Measurements from ENCODE around the gene CBFB.

The CBFB gene

DNA sequence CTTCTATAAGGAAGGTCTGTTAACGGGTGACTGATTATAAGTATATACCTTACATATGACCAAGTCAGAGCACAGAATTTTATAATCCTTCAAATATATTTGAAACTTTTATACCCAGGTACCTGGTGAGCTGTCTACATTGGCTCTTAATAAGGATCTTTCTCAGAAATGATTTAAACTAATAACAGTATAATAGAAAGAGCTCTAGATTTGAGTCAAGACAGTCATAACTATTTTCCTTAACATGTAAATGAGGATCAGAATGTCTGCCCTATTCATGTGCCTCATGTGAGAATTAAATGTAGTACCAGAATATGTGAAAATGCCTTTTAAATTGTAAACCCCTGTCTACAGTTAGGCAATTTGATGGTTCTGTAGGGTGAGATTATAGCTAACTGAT lies 14.5 kb downstream of the CBFB start:
- no peak for DNase-seq

DNA sequence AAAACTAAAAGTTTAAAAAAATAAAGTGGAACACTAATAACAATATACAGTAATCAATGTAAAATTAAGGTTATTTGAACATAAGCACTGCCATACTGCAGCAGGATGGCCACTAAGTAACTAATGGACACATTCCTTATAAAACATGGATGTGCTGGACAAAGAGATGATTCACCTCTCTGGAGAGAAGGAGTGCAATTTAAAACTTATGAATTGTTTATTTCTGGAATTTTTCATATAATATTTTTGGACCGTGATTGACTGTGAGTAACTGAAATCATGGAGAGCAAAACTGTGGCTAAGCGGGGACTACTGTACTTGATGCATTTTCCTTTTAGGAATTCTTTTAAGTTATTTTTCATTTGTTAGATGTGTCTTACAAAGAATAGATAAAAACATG lies 21.8 kb downstream of the CBFB start:
- no peak for DNase-seq

DNA sequence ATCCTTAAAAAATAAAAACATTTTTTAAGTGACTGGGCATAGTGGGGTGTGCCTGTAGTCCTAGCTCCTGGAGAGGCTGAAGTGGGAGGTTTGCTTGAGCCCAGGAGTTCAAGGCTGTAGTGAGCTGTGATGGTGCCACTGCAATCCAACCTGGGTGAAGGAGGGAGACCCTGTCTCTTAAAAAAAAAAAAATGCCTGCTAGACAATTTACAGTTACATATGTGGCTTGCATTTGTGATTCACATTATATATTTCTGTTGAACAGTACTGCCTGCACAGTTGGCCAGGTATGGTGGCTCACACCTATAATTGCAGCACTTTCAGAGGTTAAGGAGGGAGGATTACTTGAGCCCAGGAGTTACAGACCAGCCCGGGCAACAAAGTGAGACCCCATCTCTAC lies 23.4 kb downstream of the CBFB start:
- DNase-seq, result no peak

DNA sequence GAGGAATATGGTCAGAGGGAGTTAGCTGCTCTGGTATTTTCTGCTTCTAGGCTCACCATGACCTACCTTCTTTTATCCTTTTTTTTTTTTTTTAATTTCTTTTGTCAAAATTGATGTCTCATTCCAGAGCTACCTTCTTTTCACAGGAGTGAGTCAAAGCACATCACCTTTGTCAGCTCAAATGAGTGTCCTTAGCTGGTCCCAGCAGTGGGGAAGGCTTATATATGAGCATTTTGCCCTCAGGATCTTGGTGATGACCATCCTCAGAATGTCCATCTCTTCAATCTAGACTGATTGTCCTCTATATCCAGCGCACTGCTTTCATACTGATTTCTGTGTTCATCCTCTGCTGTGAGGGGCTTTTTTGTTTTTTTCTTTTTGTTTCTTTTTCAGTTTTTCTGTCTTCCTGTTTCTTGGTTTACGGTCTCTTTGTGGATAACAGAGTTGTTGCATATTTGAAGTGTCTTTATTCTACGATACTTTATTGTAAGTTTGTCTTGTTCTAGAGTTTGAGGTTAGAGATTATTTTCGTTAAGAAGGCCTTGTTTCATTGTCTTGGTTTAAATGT lies 24.9 kb downstream of the CBFB start:
- peak in 1 of 5 donors; percentile 19 for DNase-seq

DNA sequence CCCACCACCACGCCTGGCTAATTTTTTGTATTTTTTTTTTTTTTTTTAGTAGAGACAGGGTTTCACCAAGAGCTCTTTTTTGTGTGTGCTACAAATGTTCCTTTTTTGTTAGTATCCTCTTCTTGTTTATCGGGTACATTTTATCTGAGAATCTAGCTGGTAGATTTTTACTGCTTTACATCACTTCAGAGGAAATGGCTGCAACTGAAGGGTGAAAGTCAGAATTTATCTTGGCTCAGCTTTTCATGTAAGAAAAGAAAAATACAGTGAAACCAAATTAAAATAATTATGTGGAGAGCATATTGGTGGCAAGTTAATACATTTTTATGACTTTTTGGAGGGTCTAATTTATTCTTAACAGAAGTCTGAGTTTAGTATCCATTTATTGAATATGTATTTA lies 26.0 kb downstream of the CBFB start:
- no peak for DNase-seq

DNA sequence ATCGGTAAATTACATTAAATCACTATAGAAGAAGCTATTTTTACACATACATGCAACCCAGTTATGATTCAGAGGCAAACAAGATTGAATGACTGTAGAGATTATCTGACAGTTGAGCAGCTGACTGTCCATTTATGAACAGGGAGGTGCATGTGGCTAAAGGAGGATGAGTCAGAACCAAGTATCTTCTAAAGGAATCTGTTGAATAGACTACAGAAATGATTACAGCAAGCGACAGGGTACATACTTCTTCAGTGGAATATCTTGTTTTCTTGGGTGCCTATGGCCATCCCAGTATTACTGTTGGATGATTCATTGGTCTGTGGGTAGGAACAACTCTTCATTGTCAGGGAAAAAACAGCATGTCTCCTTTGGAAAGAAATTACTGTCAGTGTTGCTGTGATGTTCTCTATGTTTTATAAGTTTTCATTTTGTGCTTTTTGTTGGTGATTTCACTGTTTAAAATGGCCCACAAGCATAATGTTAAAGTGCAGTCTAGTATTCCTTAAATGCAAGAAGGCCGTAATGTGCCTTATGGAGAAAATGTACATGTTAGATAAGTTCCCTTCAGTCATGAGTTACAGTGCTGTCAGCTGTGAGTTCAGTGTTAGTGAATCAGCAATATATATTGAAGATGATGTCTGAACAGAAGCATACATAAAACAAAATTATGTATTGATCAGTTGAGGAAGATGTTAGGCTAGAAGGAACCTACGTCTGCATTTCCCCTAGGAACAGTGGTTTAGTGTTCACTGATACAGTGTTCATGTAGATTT lies 27.0 kb downstream of the CBFB start:
- peak in 1 of 5 donors; percentile 72 for DNase-seq

DNA sequence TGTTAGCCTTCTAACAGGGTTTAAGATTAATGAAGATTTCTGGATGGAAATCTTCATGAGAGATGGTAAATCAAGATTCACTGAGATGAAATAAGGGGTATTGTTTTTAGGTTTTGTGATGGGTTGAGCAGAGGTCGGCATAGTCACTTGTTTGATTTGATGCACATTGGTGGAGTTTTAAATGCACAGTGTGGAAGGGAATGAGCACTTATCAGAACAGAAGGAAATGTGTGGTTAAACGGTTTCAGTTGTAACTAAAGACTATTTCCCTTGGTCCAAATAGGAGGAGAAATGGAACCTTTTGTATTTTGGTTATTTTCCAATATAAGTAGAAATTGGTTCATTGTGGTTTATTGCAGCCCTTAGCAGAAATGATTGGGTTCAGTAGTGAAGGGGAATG lies 34.1 kb downstream of the CBFB start:
- DNase-seq, result no peak

DNA sequence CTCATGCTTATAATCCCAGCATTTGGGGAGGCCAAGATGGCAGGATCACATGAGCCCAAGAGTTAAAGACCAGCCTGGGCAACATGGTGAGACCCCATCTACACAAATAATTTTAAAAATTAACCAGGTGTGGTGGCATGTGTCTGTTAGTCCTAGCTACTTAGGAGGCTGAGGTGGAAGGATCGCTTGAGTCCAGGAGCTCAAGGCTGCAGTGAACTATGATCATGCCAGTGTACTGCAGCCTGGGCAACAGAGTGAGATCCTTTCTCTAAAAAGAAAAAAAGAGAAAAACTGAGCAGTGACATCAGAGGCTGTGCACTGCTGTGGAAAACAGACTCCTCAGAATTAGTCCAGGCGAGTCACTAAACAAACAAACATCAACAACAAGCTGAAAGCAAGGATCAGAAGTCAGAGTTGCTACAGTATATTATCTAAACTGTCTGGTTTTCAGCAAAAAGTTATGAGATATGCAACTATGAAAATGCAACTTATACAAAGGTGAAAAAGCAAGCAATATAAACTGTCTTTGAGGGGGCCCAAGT lies 39.3 kb downstream of the CBFB start:
- DNase-seq, result no peak

DNA sequence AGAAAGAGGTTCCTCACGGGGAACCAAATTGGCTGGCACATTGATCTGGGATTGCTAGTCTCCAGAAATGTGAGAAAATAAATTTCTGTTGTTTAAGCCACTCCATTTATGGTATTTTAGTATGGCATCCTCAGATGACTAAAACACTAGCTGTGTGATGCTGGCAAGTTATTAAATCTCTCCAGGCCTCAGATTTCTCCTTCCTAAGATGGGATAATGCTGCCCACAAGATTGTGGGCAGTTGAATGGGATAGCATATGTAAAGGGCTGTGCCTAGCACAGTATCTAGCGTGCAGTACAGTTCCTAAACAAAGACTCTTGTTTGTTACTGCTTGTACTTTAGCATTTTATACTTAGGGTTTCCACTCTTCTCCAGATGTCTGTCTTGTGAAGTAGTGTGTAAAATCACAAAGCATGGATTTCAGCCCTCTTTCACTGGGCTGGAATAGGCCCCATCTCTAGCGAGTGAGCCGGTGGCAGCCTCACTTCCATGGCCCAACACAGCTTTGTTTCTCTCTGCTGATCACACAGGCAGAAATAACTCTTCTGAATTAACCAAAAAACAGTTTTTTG lies 42.6 kb downstream of the CBFB start:
- no peak for DNase-seq

DNA sequence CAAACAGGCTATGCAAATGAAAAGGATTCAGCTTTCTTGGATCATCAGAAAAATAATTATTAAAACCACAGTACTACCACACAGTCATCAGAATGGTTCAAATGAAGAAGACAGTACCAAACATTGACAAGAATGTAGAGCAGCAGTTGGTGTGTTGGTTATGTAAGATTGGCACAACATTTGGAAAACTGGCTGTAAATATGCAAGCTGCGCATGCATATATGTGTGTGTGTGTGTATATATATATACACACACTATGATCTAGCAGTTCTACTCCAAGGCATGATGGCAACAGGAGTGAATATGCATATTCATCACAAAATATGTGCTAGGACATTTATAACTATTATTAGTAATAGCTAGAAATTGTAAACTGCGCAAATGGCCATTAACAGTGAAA lies 46.4 kb downstream of the CBFB start:
- DNase-seq, result no peak

DNA sequence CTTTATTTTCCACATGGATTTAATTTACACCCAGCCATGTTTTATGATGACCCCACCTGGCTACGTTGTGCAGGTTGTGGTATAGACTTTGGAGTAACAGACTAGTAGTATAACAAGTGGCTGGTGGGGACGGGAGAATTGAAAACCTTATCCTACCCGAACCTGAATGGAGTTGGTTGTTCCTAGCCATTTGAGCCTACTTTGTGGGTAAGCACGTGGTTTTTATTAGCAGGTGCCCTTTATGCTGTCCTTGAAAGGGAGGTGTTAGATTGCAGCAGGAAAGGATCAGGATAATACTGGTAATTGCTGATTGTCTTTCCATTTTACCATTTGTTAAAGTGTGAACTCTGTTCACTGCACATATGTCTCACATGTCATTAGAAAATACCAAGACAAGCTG lies 48.9 kb downstream of the CBFB start:
- no peak for DNase-seq

DNA sequence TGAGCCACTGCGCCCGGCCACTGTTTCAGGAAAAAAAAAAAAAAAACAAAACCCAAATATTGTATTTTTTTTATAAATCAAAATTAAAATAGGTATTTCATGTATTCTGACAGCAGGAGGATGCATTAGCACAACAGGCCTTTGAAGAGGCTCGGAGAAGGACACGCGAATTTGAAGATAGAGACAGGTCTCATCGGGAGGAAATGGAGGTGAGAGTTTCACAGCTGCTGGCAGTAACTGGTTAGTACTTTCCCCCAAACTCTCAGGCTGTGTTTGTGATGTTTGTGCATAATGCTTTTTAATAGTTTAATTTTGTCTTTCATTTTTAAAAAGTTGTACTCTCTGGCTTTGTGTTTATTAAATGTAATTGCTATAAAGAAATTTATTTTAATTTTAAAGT lies 53.2 kb downstream of the CBFB start:
- no peak for DNase-seq

DNA sequence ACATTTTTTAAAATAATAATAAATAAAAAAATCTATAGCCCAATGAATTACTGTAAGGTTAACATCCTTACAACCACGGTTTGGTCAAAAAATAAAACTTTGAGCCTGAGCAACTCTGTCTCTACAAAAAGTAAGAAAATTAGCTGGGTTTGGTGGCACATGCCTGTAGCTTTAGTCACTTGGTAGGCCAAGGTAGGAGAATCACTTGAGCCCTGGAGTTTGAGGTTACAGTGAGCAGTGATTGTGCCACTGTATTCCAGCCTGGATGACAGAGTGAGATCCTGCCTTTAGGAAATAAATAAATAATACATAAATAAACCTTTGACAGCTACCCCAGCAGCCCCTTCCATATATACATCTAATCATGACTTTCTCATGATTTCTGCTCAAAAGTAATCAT lies 53.9 kb downstream of the CBFB start:
- no peak for DNase-seq

DNA sequence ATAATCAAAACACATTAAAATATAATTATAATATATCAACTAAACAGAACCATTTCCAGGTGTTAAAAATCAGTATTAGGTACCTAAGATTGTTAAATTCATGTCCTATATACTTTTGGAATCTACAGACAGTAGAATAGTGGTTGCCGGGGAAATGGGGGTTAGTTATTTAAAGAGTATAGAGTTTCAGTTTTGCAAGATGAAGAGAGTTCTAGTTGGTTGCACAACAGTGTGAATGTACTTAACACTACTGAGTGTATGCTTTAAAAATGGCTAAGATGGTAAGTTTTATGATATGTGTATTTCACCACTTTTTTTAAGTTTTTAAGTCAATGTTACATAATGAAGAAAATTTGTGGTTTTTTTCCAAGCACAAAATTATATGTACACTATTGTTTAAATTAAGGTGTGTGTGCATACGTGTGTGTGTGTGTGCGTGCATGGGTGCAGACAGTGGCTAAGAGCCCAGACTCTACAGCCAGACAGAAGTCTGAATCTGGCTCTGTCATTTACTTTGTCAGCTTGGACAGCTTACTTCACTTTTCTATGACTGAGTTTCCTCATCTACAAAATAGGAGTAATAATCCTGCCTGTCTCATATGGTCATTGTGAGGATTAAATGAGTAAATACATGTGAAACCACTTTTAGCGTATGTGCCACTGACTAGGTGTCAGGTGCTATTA lies 55.5 kb downstream of the CBFB start:
- no peak for DNase-seq

DNA sequence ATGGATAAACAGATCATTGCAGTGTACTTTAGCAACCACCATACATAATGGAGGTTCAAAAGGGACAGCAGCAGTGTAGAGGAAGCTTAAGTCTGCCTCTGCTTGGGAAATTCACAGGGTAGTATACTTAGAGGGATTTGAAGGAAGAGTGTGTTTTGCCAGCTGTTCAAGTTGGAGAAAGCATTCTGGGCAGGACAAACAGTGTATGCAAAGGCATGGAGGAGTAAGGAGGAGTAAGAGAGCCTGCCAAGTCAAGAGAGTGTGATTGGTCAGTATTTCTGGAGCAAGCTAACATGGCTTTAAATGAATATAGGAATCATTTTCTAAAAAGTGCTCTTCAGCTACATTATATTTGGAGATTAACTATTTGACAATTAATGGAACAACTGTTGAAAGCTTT lies 57.9 kb downstream of the CBFB start:
- DNase-seq, result no peak

DNA sequence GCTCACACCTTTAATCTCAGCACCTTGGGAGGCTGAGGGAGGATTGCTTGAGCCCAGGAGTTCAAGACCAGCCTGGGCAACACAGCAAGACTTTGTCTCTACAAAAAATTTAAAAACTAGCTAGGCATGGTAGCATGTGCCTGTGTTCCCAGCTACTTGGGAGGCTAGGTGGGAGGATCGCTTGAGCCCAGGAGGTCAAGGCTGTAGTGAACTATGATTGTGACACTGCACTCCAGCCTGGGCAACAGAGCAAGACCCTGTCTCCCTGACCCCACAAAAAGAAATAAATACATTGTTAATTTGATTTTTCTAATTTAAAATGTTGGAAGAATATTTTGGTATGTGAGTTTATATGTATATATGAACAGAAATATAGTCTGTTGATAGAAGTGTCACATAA lies 58.3 kb downstream of the CBFB start:
- no peak for DNase-seq

DNA sequence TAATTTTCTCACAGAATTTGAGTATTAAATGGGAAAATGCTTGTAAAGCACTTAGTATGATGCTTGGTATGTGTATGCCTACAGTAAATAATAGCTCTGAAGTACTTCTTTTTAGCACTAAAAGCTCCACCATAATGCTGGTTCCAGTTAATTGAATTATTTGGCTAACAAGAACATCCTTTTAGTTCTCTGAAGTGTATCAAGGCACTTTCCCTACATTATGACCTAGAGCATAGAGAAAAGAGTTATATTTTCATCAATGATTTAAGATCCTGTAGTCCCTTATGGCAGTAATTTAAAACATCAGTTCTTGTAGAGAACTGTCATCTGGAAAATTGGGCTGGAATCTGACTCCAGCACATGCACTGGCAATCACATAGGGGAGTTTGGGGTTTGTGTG lies 58.9 kb downstream of the CBFB start:
- no peak for DNase-seq

DNA sequence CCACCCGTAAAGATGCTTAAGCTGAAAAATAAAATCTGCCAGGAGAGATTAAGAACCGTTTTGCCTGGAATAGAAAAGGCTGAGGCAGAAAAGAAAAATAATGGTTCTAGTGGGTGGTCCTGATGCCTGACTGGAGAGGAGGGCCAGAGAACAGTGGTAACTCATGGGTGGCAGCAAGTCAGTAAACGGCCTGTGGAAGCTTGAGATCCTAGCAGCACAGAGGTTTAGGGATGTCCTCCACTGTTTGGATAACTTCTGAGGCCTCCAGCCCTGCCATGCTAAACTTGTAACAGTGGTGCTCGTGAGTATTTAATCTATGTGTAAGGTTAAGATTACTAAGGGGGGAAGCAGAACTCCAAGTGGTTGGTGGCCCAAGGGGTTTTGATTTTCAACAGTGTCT lies 59.6 kb downstream of the CBFB start:
- DNase-seq, result no peak

DNA sequence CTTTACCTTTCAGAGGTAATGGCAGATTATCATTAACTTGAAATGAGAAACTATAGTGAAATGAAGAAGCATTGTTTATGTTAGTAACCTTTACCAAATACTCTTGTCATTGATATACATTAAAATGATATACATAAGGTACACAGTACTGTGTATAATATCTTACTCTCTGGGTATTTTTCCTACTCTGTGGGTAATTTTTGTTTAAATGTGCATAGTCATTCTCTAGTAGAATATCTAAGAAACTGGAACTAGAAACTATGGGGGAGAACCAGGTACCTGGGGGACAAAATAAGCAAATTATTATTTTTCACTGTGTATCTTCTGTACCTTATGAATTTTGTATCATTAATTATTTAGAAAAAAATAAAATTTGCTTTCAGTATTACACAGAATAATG lies 60.2 kb downstream of the CBFB start:
- DNase-seq, result no peak

DNA sequence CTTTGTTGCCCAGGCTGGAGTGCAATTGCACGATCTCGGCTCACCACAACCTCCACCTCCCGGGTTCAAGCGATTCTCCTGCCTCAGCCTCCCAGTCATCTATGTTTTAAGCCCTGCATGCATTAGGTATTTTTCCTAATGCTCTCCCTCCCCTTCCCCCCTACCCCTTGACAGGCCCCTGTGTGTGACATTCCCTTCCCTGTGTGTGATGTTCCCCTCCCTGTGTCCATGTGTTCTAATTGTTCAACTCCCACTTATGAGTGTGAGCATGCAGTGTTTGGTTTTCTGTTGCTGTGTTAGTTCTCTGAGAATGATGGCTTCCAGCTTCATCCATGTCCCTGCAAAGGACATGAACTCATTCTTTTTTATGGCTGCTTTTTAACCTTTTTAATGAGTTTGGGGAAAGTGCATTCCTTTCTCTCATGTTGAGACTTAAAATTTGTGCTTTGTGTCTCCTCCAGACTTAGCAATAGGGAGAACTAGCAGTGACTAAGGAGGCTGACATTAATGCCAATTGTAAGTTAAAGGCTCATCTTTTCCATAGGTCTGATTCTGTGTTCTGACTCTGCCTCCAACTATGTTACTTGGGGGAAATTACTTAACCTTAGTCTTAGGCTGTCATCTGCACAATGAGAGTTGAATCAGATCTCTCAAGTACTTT lies 63.1 kb downstream of the CBFB start:
- no peak for DNase-seq

DNA sequence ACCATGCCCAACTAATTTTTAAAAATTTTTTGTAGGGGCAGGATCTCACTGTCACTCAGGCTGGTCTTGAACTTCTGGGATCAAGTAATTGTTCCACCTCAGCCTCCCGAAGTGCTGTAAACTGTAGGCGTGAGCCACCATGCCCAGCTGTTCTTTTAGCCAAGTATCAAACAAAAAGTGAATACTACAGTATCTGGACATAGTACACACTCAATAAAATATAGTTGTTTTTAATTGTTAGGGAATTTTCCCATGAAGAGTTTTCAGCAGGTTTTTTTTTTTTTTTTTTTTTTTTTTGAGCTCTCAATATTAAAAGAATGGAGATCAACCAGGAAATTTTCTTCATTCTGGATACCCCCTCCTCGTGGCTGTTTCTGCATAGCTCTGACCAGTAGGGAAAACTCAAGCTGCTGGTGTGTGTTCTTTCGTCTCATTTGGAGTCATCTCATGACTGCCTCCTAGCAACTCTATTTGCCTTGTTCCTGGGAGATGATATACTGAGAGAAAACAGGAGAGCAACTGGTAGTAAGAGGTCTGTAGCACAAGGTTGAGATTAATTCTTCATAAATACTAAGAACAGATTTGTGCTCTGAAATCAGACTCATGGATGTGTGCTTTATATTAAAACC lies 64.3 kb downstream of the CBFB start:
- no peak for DNase-seq

DNA sequence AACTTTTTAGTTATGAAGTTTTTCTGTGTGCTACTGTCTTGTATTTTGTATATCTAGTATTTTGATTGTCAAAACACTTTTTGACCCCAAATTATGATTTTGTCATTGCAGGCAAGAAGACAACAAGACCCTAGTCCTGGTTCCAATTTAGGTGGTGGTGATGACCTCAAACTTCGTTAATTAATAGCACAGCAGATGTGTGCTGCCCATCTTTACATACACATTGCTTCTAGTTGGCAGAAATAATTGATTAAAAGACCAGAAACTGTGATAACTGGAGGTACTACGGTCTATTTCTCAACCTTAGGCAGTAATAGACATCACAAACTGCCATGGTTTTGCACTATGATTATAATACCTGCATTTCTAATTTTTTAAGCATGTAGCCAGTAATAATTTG lies 69.7 kb downstream of the CBFB start:
- no peak for DNase-seq

Data from T-helper 1 cell (primary cell).